GM23338 (cell line): ENCODE results near the gene ST14. TPM values are rescaled to one million over a fixed set of nuclear protein-coding genes. Genes with fewer than 3 reads are reported as not detected.

Source experiments
- ATAC-seq: fragments of 200-7000 bp; cut with Tn5 transposase; 3 replicates; pipeline ENCODE4 v1.9.1; 2020
- DNase-seq: peaks from one replicate; pipeline ENCODE4 v3.0.0-alpha.2; 2015; ENCODE audit warnings: low spot score
- H2AFZ ChIP-seq: fragments of 200-600 bp; sonication (generic); 2 replicates; pipeline ENCODE4 v1.8.0; 2016; ENCODE audit warnings: antibody characterized with exemption, mild to moderate bottlenecking, moderate library complexity
- H3F3A ChIP-seq: fragments of 200-600 bp; sonication (generic); replicated peaks from 2 replicates; pipeline ENCODE4 v1.8.0; 2017; ENCODE audit warnings: antibody characterized with exemption, mixed run types, low read depth
- H3K27ac ChIP-seq: fragments of 200-600 bp; sonication (generic); 2 replicates; pipeline ENCODE4 v1.6.1; 2016; ENCODE audit warnings: low read depth
- H3K27me3 ChIP-seq: fragments of 200-600 bp; sonication (generic); 2 replicates; pipeline ENCODE4 v1.8.0; 2016; ENCODE audit warnings: mild to moderate bottlenecking, mixed run types, moderate library complexity; ENCODE audit not compliant: insufficient read depth
- H3K36me3 ChIP-seq: fragments of 200-600 bp; sonication (generic); 2 replicates; pipeline ENCODE4 v1.8.0; 2016; ENCODE audit warnings: mild to moderate bottlenecking; ENCODE audit not compliant: insufficient read depth
- H3K4me1 ChIP-seq: fragments of 200-600 bp; sonication (generic); 2 replicates; pipeline ENCODE4 v1.8.0; 2016; ENCODE audit warnings: mild to moderate bottlenecking, moderate library complexity; ENCODE audit not compliant: insufficient read depth
- H3K4me2 ChIP-seq: fragments of 200-600 bp; sonication (generic); 2 replicates; pipeline ENCODE4 v1.7.1; 2017; ENCODE audit warnings: mixed run types
- H3K4me3 ChIP-seq: fragments of 200-600 bp; sonication (generic); 2 replicates; pipeline ENCODE4 v1.6.1; 2016; ENCODE audit warnings: mixed run types
- H3K79me2 ChIP-seq: fragments of 200-600 bp; sonication (generic); replicated peaks from 2 replicates; pipeline ENCODE4 v1.8.0; 2017; ENCODE audit warnings: mild to moderate bottlenecking; ENCODE audit not compliant: insufficient read depth
- H3K9me2 ChIP-seq: fragments of 200-600 bp; sonication (generic); 2 replicates; pipeline ENCODE4 v1.8.0; 2017; ENCODE audit not compliant: insufficient read depth
- H4K20me1 ChIP-seq: fragments of 200-600 bp; sonication (generic); replicated peaks from 2 replicates; pipeline ENCODE4 v1.8.0; 2017; ENCODE audit warnings: mild to moderate bottlenecking; ENCODE audit not compliant: insufficient read depth
- H3K27ac Mint-ChIP-seq: 2 replicates; pipeline ENCODE4 v1.8.0; 2020; ENCODE audit warnings: inconsistent platforms, mild to moderate bottlenecking, moderate library complexity, mixed read lengths
- H3K27me3 Mint-ChIP-seq: 3 replicates; pipeline ENCODE4 v1.8.0; 2022; ENCODE audit warnings: low read depth, mild to moderate bottlenecking, moderate library complexity, mixed read lengths, inconsistent platforms; ENCODE audit not compliant: insufficient read depth, poor library complexity
- H3K36me3 Mint-ChIP-seq: 3 replicates; pipeline ENCODE4 v1.8.0; 2021; ENCODE audit warnings: low read depth, mild to moderate bottlenecking, inconsistent platforms, moderate library complexity, mixed read lengths
- H3K4me1 Mint-ChIP-seq: 3 replicates; pipeline ENCODE4 v1.8.0; 2020; ENCODE audit warnings: mild to moderate bottlenecking, inconsistent platforms, mixed read lengths
- H3K4me3 Mint-ChIP-seq: 3 replicates; pipeline ENCODE4 v1.8.0; 2021; ENCODE audit warnings: moderate library complexity, mild to moderate bottlenecking, inconsistent platforms, mixed read lengths
- H3K9me3 Mint-ChIP-seq: 3 replicates; pipeline ENCODE4 v1.8.0; 2020; ENCODE audit warnings: moderate library complexity, mild to moderate bottlenecking, inconsistent platforms, mixed read lengths
- CREB1 ChIP-seq: fragments of 250-450 bp; sonication (Bioruptor Pico); IDR thresholded peaks from 2 replicates; pipeline ENCODE4 v1.5.0; 2020; ENCODE audit warnings: low read depth, mild to moderate bottlenecking, moderate library complexity
- EZH2 ChIP-seq: fragments of 200-600 bp; sonication (generic); IDR thresholded peaks from one replicate; pipeline ENCODE4 v1.8.0; 2017; ENCODE audit warnings: antibody characterized with exemption, mild to moderate bottlenecking, low read depth; ENCODE audit not compliant: unreplicated experiment
- EZH2phosphoT487 ChIP-seq: fragments of 200-600 bp; sonication (generic); IDR thresholded peaks from one replicate; pipeline ENCODE4 v1.8.1; 2018; ENCODE audit warnings: antibody characterized with exemption; ENCODE audit not compliant: unreplicated experiment
- JUNB ChIP-seq: IDR thresholded peaks from one replicate; pipeline ENCODE4 v1.6.1; 2016; ENCODE audit warnings: antibody characterized with exemption; ENCODE audit not compliant: unreplicated experiment
- NANOG ChIP-seq: IDR thresholded peaks from 2 replicates; pipeline ENCODE4 v1.6.1; 2016; ENCODE audit warnings: antibody characterized with exemption, borderline replicate concordance
- POLR2AphosphoS5 ChIP-seq: IDR thresholded peaks from 2 replicates; pipeline ENCODE4 v1.6.1; 2016; ENCODE audit warnings: antibody characterized with exemption, low read depth
- STAT1 ChIP-seq: IDR thresholded peaks from one replicate; pipeline ENCODE4 v1.6.1; 2016; ENCODE audit warnings: antibody characterized with exemption; ENCODE audit not compliant: unreplicated experiment
- ZNF114 ChIP-seq: fragments of 250-450 bp; sonication (Bioruptor Pico); IDR thresholded peaks from 2 replicates; pipeline ENCODE4 v1.5.0; 2020; ENCODE audit warnings: mild to moderate bottlenecking, moderate library complexity
- ZNF331 ChIP-seq: fragments of 250-450 bp; sonication (Bioruptor Pico); IDR thresholded peaks from 2 replicates; pipeline ENCODE4 v1.5.0; 2020; ENCODE audit warnings: low read depth, mild to moderate bottlenecking, moderate library complexity
- ZNF462 ChIP-seq: fragments of 250-450 bp; sonication (Bioruptor Pico); IDR thresholded peaks from 2 replicates; pipeline ENCODE4 v1.5.0; 2020; ENCODE audit warnings: mild to moderate bottlenecking, moderate library complexity
- polyA plus RNA-seq: library from polyadenylated mRNA; unstranded; fragments of >200 nt; fragmentation: Nextera tagmentation; extraction: Ambion mirVana; gene quantifications from 2 replicates; pipeline ENCODE4 v1.2.1, GENCODE V29; 2016
- total RNA-seq: library from RNA; depleted of rRNA; stranded (reverse); fragments of >200 nt; shearing (Covaris generic); gene quantifications from 2 replicates; pipeline ENCODE4 v1.2.3, GENCODE V29; 2014
- TF ChIP-seq, protein P1 (sequence below), 2 experiments: fragments of 200-600 bp in 1 of 2; sonication (generic) in 1 of 2; conservative IDR thresholded peaks; 2 replicates each; pipeline versions ENCODE4 v1.5.1 to v1.6.1; 2016 to 2017; ENCODE audit warnings: antibody characterized with exemption in 2 of 2, low read depth in 2 of 2, mild to moderate bottlenecking in 2 of 2, moderate library complexity in 1 of 2
- TF ChIP-seq, protein P2 (sequence below): IDR thresholded peaks from 2 replicates; pipeline ENCODE4 v1.6.1; 2016; ENCODE audit warnings: antibody characterized with exemption
- TF ChIP-seq, protein P3 (sequence below): IDR thresholded peaks from one replicate; pipeline ENCODE4 v1.6.1; 2018; ENCODE audit warnings: antibody characterized with exemption; ENCODE audit not compliant: unreplicated experiment

The ST14 gene
- total and polyA plus RNA-seq, 2 experiments from 2014 or later, result 7.9 to 32.7 TPM

DNA sequence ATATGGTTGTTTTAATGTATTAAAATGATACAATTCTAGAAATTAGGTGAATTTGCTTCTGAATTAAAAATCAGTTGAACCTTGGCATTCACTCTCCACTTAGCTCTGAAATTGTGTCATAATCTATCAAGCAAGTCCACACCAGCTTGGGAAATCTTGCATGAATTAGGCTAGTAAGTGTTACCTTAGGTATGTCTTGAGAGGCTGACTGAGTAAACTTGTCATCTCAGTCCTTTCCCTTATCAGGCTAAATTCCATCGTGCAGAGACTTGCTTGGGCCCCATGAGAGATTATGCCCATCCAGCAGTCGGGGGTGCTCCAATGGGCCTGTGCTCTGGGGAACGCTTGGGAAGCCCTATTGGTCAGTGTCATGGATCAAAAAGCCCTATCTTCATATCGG is 33.9 kb upstream of the ST14 start:
- Histone ChIP-seq H3K79me2 (no peaks in the 10 kb centered on the region; the same call in 1 of the 2 replicates), H3K4me2 (no peak overlapping the region), H3F3A (0 out of 2 replicates have a peak, but pooled peaks cover 4% of the 10 kb centered on the region), H4K20me1 (peaks cover 10% of the 10 kb centered on the region), H3K36me3 (peaks cover 68% of the 10 kb centered on the region), H3K27me3 (no peaks in the 10 kb centered on the region), H3K9me2 (no peaks in the 10 kb centered on the region), H2AFZ (no peak overlapping the region), H3K4me3 (no peak overlapping the region), H3K4me1 (no peaks in the 10 kb centered on the region), H3K27ac (no peak overlapping the region)
- Mint-ChIP-seq H3K9me3 (no peaks in the 10 kb centered on the region), H3K4me1 (peaks cover 13% of the 10 kb centered on the region; the same call in 1 of the 3 replicates), H3K36me3 (peaks cover 72% of the 10 kb centered on the region), H3K27ac (no peak overlapping the region), H3K4me3 (no peak overlapping the region), H3K27me3 (peaks cover 2% of the 10 kb centered on the region)
- DNase-seq, result no peak
- ATAC-seq, result no peak
- TF ChIP-seq ZNF462 (CRISPR knock-in tag), result no peak
- no peak for TF ChIP-seq POLR2AphosphoS5
- TF ChIP-seq, protein P1, sequence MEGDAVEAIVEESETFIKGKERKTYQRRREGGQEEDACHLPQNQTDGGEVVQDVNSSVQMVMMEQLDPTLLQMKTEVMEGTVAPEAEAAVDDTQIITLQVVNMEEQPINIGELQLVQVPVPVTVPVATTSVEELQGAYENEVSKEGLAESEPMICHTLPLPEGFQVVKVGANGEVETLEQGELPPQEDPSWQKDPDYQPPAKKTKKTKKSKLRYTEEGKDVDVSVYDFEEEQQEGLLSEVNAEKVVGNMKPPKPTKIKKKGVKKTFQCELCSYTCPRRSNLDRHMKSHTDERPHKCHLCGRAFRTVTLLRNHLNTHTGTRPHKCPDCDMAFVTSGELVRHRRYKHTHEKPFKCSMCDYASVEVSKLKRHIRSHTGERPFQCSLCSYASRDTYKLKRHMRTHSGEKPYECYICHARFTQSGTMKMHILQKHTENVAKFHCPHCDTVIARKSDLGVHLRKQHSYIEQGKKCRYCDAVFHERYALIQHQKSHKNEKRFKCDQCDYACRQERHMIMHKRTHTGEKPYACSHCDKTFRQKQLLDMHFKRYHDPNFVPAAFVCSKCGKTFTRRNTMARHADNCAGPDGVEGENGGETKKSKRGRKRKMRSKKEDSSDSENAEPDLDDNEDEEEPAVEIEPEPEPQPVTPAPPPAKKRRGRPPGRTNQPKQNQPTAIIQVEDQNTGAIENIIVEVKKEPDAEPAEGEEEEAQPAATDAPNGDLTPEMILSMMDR (conservative IDR thresholded peaks at IDR 0.05; ENCODE audit: low read depth in 2 of 2), result no peak
- no peak for TF ChIP-seq JUNB
- no peak for TF ChIP-seq EZH2
- TF ChIP-seq CREB1 (CRISPR knock-in tag), result no peak
- TF ChIP-seq STAT1, result no peak
- no peak for TF ChIP-seq ZNF331 (CRISPR knock-in tag)
- TF ChIP-seq ZNF114 (CRISPR knock-in tag), result no peak
- TF ChIP-seq, protein P2, sequence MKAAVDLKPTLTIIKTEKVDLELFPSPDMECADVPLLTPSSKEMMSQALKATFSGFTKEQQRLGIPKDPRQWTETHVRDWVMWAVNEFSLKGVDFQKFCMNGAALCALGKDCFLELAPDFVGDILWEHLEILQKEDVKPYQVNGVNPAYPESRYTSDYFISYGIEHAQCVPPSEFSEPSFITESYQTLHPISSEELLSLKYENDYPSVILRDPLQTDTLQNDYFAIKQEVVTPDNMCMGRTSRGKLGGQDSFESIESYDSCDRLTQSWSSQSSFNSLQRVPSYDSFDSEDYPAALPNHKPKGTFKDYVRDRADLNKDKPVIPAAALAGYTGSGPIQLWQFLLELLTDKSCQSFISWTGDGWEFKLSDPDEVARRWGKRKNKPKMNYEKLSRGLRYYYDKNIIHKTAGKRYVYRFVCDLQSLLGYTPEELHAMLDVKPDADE, result no peak
- TF ChIP-seq, protein P3, sequence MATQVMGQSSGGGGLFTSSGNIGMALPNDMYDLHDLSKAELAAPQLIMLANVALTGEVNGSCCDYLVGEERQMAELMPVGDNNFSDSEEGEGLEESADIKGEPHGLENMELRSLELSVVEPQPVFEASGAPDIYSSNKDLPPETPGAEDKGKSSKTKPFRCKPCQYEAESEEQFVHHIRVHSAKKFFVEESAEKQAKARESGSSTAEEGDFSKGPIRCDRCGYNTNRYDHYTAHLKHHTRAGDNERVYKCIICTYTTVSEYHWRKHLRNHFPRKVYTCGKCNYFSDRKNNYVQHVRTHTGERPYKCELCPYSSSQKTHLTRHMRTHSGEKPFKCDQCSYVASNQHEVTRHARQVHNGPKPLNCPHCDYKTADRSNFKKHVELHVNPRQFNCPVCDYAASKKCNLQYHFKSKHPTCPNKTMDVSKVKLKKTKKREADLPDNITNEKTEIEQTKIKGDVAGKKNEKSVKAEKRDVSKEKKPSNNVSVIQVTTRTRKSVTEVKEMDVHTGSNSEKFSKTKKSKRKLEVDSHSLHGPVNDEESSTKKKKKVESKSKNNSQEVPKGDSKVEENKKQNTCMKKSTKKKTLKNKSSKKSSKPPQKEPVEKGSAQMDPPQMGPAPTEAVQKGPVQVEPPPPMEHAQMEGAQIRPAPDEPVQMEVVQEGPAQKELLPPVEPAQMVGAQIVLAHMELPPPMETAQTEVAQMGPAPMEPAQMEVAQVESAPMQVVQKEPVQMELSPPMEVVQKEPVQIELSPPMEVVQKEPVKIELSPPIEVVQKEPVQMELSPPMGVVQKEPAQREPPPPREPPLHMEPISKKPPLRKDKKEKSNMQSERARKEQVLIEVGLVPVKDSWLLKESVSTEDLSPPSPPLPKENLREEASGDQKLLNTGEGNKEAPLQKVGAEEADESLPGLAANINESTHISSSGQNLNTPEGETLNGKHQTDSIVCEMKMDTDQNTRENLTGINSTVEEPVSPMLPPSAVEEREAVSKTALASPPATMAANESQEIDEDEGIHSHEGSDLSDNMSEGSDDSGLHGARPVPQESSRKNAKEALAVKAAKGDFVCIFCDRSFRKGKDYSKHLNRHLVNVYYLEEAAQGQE, result no peak
- TF ChIP-seq NANOG, result no peak
- TF ChIP-seq EZH2phosphoT487, result no peak
